Measurements from ENCODE around the gene GBP1. TPM values are rescaled to one million over a fixed set of nuclear protein-coding genes. Genes with fewer than 3 reads are reported as not detected.
A peak's percentile ranks its signal among the peaks of the same experiment; 100 is the strongest.
"Not testable (repeated sequence)": the region's sequence is repeated elsewhere in the genome, so short reads cannot be mapped to it uniquely, and the experiment has no call there.

The GBP1 gene
- total RNA-seq (2014; rRNA removed; shearing (Covaris generic)), result 58.0 and 66.7 TPM in 2 replicates

DNA sequence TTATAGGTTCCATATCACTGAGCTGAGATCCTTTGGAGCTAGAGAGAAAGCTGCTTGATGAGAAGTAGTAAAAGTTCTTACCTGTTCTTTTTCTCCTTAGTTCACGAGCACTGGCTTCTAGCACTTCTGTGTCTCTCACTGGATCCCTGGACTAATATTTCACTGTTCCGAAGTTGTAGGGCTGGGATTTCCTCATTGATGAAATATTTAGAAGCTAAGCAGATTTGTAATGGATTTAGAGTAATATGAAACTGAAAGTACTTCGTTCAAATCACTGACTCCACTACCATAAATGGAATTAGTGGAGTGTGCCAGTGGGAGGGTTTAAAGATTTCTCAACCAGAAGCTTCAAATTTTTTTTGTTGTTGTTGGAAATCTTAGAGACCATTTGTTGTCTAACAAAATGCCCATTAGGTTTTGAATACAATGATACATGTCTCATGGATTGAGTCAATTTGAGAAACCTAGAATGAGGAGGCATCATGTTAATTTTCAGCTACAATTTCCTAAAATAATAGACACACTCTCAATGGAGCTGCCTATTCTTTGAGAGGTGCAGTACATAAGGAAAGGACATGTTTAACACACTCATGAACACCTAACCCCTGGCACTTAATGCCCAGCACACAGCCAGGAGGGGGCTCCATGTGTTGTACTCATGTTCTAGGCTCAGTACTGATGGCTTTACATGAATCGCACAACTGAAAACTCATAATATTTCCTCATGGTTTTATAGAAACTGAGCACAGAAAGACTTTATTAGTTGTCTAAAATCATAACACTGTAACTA, at the start of gene GBP1:
Gene GBP1 (minus strand): TSS at position 130 of the 790 bp plus-strand sequence. CDS start 1,974 bp downstream, outside the sequence.
- peak; percentile 86 for DNase-seq (ENCODE audit: low read depth)

DNA sequence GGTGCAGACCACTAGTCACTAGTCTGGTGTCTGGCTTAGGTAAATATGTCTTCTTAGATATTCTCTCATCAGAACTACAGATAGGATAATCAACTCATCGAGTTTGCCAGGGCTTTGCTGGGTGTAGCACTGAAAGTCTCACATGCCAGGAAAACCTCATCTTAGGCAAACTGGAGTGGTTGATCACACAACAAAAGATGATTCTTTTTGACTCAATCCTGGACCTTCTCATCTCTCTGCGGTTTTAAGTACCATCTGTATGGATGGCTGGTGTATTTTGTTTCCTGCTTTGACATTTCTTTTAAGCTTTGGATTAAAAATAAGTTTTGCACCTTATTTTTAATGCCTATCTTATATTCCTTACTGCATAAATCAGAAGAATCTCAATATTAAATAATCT, 49.7 kb upstream of the GBP1 start:
- no peak for DNase-seq (ENCODE audit: low read depth)

DNA sequence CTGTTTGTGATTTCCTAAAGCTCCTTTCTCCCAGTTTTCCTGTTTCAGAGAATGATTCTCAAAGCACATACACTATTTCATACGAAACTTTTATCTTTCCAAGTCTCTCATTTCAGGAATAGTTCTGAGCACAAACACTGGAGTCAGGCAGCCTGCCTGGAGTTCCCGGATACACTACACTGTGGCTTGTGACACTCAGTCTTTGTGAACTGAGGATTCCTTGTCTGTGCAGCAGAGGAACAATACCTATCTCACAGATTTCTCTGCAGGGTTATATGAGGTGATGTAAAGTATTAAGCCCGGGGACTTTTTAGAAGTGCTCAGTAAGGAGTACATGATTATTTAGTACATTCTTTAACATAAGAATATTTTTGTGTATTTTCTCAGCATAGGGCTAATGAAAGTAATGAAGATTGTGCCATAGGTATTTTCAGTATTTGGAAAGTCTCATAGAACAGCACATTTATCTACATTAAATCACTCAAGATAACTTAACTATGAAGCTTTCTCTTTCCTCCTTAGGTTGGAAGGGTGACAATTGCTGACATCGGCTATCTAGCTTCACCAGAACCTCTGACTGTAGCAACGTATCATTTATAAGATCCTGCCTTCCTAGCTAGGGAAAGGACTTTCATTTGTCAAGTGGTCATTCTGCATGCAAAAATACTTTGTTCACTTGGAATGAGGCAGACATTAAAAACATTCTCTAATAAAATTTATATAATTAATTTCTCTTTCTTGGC, 48.0 kb upstream of the GBP1 start:
- DNase-seq (ENCODE audit: low read depth), result no peak

- DNase-seq (ENCODE audit: low read depth), result no peak
Observed at GRCh38 chr1:89104687-89105086, 39.7 kb upstream of the GBP1 start.

DNA sequence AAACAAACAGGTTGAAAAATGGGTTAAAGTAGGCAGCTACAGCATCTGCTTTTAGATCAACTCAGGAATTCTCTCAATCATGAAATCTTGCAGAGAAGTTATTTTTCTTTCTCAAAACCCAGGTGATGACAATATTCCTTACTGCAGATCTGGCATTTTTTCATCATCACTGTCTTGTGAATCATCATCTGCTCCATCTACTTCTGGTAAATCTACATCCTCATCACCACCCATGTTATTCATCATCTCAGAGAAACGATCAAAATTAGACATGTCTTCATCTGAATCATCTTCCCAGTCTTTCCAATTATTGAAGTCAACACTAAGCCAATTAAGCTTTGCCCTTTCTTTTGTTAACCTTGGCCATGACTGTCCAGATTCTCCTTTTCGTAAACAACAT, 39.1 kb upstream of the GBP1 start:
- no peak for DNase-seq (ENCODE audit: low read depth)

DNA sequence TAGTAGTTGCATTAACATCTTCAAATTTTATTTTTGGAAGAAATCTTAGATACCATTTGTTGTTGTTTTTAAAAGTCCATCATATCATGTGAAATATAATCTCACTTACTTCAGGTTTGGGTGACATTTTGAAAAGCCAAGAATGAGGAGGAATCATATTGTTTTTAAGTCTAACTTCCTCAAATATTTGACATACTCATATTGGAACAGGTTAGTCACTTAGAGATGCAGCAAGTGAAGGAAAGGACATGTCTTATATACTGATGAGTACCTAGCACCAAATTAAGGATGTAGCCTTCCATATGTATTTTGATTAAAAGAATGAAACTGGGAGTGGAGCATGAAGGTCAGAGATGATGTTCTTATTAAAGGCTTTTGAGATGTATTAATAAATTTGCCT, 37.0 kb upstream of the GBP1 start:
- DNase-seq (ENCODE audit: low read depth), result no peak

- DNase-seq (ENCODE audit: low read depth), result no peak
Observed at GRCh38 chr1:89100412-89100811, 35.4 kb upstream of the GBP1 start.

- no peak for DNase-seq (ENCODE audit: low read depth)
Observed at GRCh38 chr1:89098857-89099256, 33.8 kb upstream of the GBP1 start.

DNA sequence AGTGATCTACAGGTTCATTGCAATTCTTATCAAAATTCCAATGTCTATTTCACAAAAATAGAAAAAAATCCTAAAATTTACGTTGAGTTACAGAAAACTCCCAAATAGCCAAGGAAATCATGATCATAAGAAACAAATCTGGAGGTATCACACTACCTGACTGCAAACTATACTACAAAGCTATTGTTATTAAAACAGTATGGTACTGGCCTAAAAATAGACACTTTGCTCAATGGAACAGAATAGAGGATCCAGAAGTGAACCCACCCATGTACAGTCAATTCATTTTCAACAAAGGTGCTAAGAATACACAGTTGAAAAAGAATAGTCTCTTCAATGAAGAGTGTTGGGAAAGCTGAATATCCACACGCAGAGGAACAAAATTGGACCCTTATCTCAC, 30.7 kb upstream of the GBP1 start:
- DNase-seq (ENCODE audit: low read depth), result no peak

GRCh38 chr1:89089962-89090361, 25.0 kb upstream of the GBP1 start:
- DNase-seq (ENCODE audit: low read depth), result peak; percentile 64

GRCh38 chr1:89088572-89088971, 23.6 kb upstream of the GBP1 start:
- DNase-seq (ENCODE audit: low read depth), result peak; percentile 53

DNA sequence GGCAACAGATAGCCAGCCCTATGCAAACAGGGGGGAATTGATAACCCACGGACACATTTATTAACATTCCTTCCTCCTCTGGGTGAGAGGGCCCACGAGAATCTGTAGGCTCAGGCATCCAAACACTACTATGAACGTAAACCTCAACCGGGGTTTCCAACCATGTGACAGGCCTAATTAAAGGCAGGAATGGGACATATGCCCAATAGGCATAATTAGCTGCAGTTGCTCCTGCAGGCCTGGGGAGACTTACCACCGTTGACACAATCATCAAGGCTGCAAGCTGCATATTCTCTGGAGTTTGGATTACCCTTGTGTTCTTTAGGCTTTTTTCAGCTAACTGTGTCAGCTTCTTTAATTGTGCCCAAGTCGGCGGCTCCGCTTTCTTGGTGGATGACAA, 22.2 kb upstream of the GBP1 start:
- DNase-seq (ENCODE audit: low read depth), result no peak

GRCh38 chr1:89085781-89086180, 20.8 kb upstream of the GBP1 start:
- DNase-seq (ENCODE audit: low read depth), result no peak

DNA sequence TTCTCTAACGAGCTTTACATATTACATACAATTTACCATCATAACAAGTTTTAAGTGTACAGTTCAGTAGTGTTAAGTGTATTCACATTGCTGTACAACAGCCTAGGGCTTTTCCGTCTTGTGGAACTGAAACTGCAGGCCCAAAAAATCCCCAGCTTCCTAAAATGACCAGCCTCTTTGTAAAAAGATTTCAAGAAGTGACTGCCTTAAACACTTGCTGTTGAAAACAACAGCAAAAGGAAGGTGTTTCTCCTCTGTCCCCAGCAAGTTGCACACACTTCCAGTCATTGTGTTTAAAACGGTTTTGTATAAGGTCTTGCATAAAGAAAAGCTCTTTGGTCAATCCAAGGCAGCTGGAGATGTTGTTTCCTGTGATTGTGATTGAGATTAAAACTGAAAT, 16.0 kb upstream of the GBP1 start:
- no peak for DNase-seq (ENCODE audit: low read depth)

GRCh38 chr1:89080068-89080467, 15.1 kb upstream of the GBP1 start:
- DNase-seq (ENCODE audit: low read depth), result not testable (repeated sequence)

GRCh38 chr1:89072466-89073065, 7.6 kb upstream of the GBP1 start:
- not testable (repeated sequence) for DNase-seq (ENCODE audit: low read depth)

DNA sequence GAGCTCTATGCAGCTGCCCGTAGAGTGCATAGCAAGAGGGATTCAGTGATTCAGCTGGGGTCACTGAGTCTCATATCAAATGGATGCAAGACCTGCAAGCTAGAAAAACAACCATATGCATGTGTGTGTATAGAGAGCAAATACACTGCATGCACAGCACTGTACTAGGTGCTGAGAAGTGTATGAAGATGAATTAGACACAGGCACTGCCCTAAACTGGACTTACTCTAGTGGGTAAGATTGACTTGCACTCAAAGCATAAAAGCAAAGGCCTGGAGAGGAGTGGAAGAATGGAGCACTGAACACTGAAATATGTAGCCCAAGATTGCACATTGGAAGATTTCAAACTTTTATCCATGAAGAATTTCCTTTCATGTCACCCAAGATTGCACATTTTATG, 5.5 kb upstream of the GBP1 start:
- DNase-seq (ENCODE audit: low read depth), result no peak

DNA sequence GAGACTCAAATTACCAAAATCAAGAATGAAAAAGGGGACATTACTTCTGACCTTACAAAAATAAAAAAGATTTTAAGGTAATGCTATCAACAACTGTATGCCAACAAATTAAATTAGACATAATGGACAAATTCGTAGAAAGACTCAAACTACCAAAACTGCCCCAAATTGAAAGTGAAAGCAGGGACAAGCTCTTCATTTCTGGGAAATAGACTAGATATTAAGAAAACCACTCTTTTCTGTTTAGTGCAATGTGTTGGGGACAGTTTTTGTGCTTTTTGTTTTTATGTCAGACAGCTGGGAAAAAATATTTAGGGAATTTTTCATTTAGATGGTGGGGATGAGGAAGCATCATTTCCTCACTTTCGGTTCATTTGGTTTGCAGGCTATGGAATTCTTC, 4.9 kb upstream of the GBP1 start:
- DNase-seq (ENCODE audit: low read depth), result peak; percentile 32

GRCh38 chr1:89068291-89068690, 3.3 kb upstream of the GBP1 start:
- DNase-seq (ENCODE audit: low read depth), result peak; percentile 91

DNA sequence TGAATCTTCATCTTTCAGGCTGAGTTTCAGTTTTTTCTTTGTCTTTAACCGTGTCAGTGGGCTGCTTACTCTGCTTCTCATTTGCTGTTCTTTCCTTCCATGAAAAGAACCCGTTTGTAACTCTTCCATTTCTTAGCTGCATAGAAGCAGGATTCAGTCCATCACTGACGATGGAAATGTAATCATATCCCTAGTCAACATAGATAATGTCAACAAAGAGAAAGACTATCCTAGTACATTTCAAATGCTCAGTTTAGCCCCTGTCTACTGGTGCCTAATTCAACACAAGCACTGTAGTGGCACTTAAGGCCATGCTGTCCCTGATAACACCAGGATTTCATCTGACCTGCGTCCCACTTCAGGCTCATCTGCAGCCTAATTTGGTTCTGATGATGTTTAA, 376 bp downstream of the GBP1 start:
- no peak for DNase-seq (ENCODE audit: low read depth)

DNA sequence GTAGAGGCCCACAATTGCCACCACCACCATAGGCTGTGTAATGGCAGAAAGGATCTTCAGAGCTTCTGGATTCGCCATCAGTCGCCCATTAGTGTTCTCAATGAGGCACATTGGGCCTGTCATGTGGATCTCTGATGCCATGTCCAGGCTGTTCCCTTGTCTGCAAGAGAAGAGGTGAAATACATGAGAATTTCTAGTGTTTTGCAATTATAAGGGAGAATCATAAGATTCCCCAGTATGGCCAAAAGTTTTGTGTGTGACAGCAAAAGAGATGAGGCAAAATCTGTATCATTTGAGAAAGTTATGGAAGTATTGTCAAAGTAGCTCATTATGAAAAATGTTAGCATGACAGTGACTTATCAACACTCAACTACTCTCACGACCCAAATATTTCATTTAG, 1.9 kb downstream of the GBP1 start:
- no peak for DNase-seq (ENCODE audit: low read depth)

DNA sequence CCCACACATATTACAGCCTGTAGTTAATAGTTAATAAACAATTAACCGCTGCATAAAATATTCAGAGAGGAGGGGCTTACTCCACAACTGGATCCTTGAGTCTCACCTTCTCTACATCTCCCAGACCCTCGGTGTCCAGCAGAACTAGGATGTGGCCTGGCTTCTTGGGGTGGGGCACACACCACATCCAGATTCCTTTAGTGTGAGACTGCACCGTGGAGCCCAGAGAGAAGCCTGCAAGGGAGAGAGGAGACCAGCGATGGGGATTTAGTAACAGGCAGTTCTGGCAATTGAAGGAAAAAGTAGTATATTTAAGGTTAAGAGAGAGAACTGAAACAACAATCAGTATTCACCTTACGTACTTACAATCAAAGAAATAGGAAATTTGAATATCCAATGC, 4.9 kb downstream of the GBP1 start:
- peak; percentile 24 for DNase-seq (ENCODE audit: low read depth)

- DNase-seq (ENCODE audit: low read depth), result no peak
Observed at GRCh38 chr1:89051955-89052312, 13.1 kb downstream of the GBP1 start.
